ENCODE measurements around the gene AUP1. TPM values are rescaled to one million over a fixed set of nuclear protein-coding genes. Genes with fewer than 3 reads are reported as not detected.
"Not testable (repeated sequence)": the region's sequence is repeated elsewhere in the genome, so short reads cannot be mapped to it uniquely, and the experiment has no call there.

The AUP1 gene
- total RNA-seq, 1 experiment from 2014 or later = 151 TPM

GRCh38 chr2:74566076-74566753, 36.7 kb upstream of the AUP1 start:
- no peak overlapping the region for H3K4me3 ChIP-seq
- H3K27ac ChIP-seq = peak overlapping the region; percentile 66; the same call in 1 of the 2 replicates
- H3K4me1 ChIP-seq (replicated peaks) = peaks cover 22% of the 10 kb centered on the region
- no peak for DNase-seq (ENCODE audit: low read depth in 1 of 2, low spot score in 2 of 2)
- no peaks in the 10 kb centered on the region for H3K36me3 ChIP-seq
- H3K27me3 ChIP-seq (replicated peaks) = no peaks in the 10 kb centered on the region
- no peaks in the 10 kb centered on the region for H3K9me3 ChIP-seq (replicated peaks)

- Histone ChIP-seq H3K36me3 (no peaks in the 10 kb centered on the region), H3K4me3 (no peak overlapping the region), H3K27me3 (replicated peaks) (no peaks in the 10 kb centered on the region), H3K4me1 (replicated peaks) (peaks cover 27% of the 10 kb centered on the region), H3K27ac (no peak overlapping the region), H3K9me3 (replicated peaks) (no peaks in the 10 kb centered on the region)
- DNase-seq (ENCODE audit: low read depth in 1 of 2, low spot score in 2 of 2) = no peak
Observed at GRCh38 chr2:74564222-74564621, 34.7 kb upstream of the AUP1 start.

DNA sequence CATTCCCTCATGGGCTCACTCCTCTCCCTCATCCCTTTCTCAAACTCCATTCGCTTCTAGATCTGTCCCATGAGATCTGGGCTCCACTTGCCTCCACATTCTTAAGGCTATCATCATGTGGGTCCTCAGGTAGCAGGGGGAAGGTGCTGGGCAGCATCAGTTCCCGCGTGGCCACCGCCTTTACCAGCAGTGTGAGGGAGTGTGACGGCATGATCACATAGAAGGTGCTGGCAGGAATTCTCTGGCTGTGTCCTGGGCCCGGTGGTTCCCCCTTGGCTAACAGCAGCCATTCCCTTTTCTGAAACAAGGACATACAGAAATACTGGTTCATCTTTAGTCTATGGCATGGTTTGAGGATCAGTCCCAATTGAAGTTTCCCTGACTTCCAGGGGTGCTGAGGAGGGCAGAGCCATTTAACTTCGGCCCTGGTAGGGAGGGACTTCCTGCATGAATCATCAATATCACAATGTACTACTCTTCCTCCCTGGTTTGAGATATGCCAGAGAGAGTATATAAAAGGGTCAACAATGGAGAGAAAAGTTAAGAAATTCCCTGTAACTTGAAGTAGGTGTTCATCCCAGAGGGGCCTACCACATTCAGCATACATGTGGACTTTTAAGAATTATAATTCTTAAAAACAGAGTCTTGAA, 32.7 kb upstream of the AUP1 start:
- no peak overlapping the region for H3K4me3 ChIP-seq
- DNase-seq (ENCODE audit: low read depth in 1 of 2, low spot score in 2 of 2) = no peak
- no peak overlapping the region for H3K27ac ChIP-seq
- no peaks in the 10 kb centered on the region for H3K9me3 ChIP-seq (replicated peaks)
- H3K36me3 ChIP-seq = no peaks in the 10 kb centered on the region
- no peaks in the 10 kb centered on the region for H3K27me3 ChIP-seq (replicated peaks)
- peaks cover 13% of the 10 kb centered on the region for H3K4me1 ChIP-seq (replicated peaks)

DNA sequence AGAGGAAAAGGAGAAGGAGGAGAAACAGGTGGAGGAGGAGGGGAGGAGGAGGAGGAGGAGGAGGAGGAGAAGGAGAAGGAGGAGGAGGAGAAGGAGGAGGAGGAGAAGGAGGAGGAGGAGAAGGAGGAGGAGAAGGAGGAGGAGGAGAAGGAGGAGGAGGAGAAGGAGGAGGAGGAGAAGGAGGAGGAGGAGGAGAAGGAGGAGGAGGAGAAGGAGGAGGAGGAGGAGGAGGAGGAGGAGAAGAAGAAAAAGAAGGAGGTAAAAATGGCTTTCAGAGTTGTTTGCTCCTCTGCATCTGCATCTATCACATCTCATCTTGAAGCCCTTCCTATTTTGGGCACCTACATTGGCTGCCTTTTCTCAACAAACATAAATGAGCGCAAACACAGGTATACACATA, 31.5 kb upstream of the AUP1 start:
- not testable (repeated sequence) for H3K27me3 ChIP-seq (replicated peaks); H3K4me1 ChIP-seq (replicated peaks); H3K9me3 ChIP-seq (replicated peaks); H3K27ac ChIP-seq; H3K4me3 ChIP-seq; H3K36me3 ChIP-seq; DNase-seq (ENCODE audit: low read depth in 1 of 2, low spot score in 2 of 2)

- peaks cover 10% of the 10 kb centered on the region for H3K4me1 ChIP-seq (replicated peaks)
- H3K4me3 ChIP-seq = no peak overlapping the region
- no peak overlapping the region for H3K27ac ChIP-seq
- H3K27me3 ChIP-seq (replicated peaks) = no peaks in the 10 kb centered on the region
- peaks cover 13% of the 10 kb centered on the region for H3K36me3 ChIP-seq
- DNase-seq (ENCODE audit: low read depth in 1 of 2, low spot score in 2 of 2) = no peak
- no peaks in the 10 kb centered on the region for H3K9me3 ChIP-seq (replicated peaks)
Observed at GRCh38 chr2:74560591-74560990, 31.1 kb upstream of the AUP1 start.

DNA sequence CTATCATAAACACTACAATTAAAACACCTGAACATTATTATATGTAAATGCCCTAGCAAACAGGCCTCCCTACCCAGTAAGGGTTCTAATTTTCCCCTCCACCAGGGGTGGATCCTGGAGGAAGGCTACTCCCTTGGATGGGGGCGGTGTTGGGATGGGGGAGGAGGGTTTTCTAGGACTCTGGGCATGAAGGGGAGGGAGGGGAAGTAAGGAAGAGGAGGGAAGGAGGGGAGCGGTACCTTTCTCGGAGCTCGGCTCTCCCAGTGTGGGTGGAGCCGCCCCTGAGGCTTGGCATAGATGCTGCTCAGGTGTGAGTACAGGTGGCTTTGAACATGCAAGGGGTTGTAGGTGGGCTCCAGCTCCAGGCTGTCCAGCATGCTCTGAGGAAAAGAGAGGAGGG, 30.4 kb upstream of the AUP1 start:
- Histone ChIP-seq H3K9me3 (replicated peaks) (no peaks in the 10 kb centered on the region), H3K27ac (no peak overlapping the region), H3K4me3 (no peak overlapping the region), H3K27me3 (replicated peaks) (no peaks in the 10 kb centered on the region), H3K4me1 (replicated peaks) (peaks cover 16% of the 10 kb centered on the region), H3K36me3 (peaks cover 13% of the 10 kb centered on the region)
- DNase-seq (ENCODE audit: low read depth in 1 of 2, low spot score in 2 of 2) = no peak

DNA sequence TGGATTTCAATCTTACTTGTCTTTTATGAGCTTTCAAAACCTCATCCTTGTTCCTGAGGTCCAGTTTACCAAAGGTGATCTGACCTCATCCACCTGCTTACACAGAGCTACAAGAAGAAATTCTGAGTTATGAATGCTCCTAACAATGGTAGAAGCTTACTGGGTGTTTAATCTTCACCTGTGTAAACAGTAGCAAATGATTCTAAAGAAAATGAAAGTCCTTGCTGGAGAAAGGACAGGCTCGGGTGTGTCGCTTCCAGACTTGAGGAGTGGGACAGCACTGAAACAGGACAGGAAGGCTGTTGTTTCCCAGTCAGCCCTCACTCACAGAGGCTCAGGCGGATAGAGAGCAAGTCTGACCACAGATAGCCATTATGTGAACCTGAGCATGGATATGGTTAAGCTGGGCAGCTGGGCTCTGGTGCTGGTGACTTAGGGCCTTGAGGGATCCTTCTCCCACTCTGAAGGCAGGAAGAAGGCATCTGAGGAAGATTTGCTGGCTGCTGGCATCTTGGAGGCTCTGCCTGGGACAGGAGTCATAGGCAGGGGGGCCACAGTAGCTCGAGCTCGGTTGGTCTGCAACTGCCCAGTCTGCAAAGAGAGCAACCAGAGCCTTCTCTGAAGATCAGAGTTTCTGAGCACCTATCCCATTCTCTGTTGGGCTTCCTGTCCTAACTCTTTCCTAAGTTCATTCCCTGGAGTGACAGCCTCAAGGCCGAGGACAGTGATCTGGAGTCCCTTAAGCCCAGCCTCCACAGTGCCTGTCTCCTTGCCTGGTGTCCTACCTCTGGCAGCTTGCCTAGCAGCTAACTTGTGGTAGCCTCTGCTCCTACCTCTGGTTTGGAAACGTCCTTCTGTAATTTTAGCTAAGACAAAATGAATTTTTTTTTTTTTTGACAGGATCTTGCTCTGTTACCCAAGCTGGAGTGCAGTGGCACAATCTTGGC, 29.1 kb upstream of the AUP1 start:
- Histone ChIP-seq H3K27ac (no peak overlapping the region), H3K27me3 (replicated peaks) (no peaks in the 10 kb centered on the region), H3K4me3 (no peak overlapping the region), H3K36me3 (peaks cover 13% of the 10 kb centered on the region), H3K9me3 (replicated peaks) (no peaks in the 10 kb centered on the region), H3K4me1 (replicated peaks) (peaks cover 18% of the 10 kb centered on the region)
- no peak for DNase-seq (ENCODE audit: low read depth in 1 of 2, low spot score in 2 of 2)

DNA sequence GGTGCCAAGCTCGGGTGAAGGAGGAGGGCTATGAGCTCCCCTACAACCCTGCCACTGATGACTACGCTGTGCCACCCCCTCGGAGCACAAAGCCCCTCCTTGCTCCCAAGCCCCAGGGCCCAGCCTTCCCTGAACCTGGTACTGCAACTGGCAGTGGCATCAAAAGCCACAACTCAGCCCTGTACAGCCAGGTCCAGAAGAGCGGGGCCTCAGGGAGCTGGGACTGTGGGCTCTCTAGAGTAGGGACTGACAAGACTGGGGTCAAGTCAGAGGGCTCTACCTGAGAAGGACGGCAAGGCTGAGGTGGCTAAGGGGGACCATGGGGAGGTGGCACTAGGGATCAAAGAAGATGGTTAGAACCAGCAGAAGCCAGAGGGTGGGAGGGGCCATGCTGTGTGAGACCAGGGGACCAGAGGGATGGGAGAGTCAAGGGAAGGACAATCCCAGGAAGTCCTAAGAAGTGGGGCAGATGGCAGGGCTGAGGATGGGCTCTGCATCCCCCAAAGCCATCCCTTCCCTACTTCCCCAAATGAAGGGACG, 27.4 kb upstream of the AUP1 start:
- Histone ChIP-seq H3K9me3 (replicated peaks) (no peaks in the 10 kb centered on the region), H3K27me3 (replicated peaks) (no peaks in the 10 kb centered on the region), H3K4me1 (replicated peaks) (peaks cover 25% of the 10 kb centered on the region), H3K4me3 (no peak overlapping the region), H3K27ac (no peak overlapping the region), H3K36me3 (peaks cover 13% of the 10 kb centered on the region)
- DNase-seq (ENCODE audit: low read depth in 1 of 2, low spot score in 2 of 2) = no peak

GRCh38 chr2:74556159-74556558, 26.7 kb upstream of the AUP1 start:
- H3K4me1 ChIP-seq (replicated peaks) = peaks cover 25% of the 10 kb centered on the region
- H3K27me3 ChIP-seq (replicated peaks) = no peaks in the 10 kb centered on the region
- peaks cover 13% of the 10 kb centered on the region for H3K36me3 ChIP-seq
- H3K9me3 ChIP-seq (replicated peaks) = no peaks in the 10 kb centered on the region
- no peak overlapping the region for H3K4me3 ChIP-seq
- no peak overlapping the region for H3K27ac ChIP-seq
- DNase-seq (ENCODE audit: low read depth in 1 of 2, low spot score in 2 of 2) = no peak

DNA sequence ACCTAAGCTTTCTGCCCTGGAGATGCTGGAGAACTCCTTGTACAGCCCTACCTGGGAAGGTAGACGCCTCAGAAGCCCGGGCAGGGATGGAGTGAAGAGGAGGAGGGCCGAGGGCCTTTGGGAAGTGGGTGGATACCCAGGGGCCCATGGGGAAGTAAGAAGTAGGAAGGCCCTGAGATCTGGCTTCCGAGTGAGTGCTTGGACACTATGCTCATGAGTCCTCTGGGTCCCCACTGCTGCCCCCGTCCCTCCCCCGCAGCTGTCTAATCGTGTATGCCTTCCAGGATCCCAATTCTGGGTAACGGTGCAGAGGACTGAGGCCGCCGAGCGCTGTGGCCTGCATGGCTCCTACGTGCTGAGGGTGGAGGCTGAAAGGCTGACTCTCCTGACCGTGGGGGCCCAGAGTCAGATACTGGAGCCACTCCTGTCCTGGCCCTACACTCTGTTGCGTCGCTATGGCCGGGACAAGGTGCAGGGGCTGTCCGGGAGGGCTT, 26.2 kb upstream of the AUP1 start:
- Histone ChIP-seq H3K4me1 (replicated peaks) (peaks cover 24% of the 10 kb centered on the region), H3K36me3 (peaks cover 13% of the 10 kb centered on the region), H3K27ac (no peak overlapping the region), H3K27me3 (replicated peaks) (no peaks in the 10 kb centered on the region), H3K9me3 (replicated peaks) (no peaks in the 10 kb centered on the region), H3K4me3 (peak overlapping the region; percentile 65)
- no peak for DNase-seq (ENCODE audit: low read depth in 1 of 2, low spot score in 2 of 2)

GRCh38 chr2:74554820-74555531, 25.5 kb upstream of the AUP1 start:
- Histone ChIP-seq H3K27ac (peak overlapping the region; percentile 98), H3K27me3 (replicated peaks) (no peaks in the 10 kb centered on the region), H3K9me3 (replicated peaks) (no peaks in the 10 kb centered on the region), H3K4me3 (peak overlapping the region; percentile 65), H3K36me3 (peaks cover 13% of the 10 kb centered on the region), H3K4me1 (replicated peaks) (peaks cover 20% of the 10 kb centered on the region)
- DNase-seq (ENCODE audit: low read depth in 1 of 2, low spot score in 2 of 2) = peak in 1 of 2 experiments; percentile 76

- Histone ChIP-seq H3K4me1 (replicated peaks) (peaks cover 24% of the 10 kb centered on the region), H3K36me3 (peaks cover 21% of the 10 kb centered on the region)
- DNase-seq (ENCODE audit: low read depth in 1 of 2, low spot score in 2 of 2) = peak; percentile 95 to 96
Observed at GRCh38 chr2:74553892-74554819, 24.6 kb upstream of the AUP1 start, which contains the start of the genes DOK1 and LOXL3. TSS of gene DOK1 (plus strand) at chr2:74554720. CDS start at chr2:74554755, 35 bp downstream. TSS of gene LOXL3 (minus strand) at chr2:74553942. CDS start at chr2:74552634, 1,308 bp downstream.

More at GRCh38 chr2:74553892-74554819, 24.6 kb upstream of the AUP1 start, which contains the start of the genes DOK1 and LOXL3:
- Histone ChIP-seq H3K9me3 (replicated peaks) (0 out of 2 replicates have a peak, but pooled peaks cover 5% of the 10 kb centered on the region), H3K4me3 (peak within 1 kb of the TSS; percentile 65), H3K27ac (peak within 1 kb of the TSS; percentile 98), H3K27me3 (replicated peaks) (no peaks in the 10 kb centered on the region)

Measured in SJSA1 (cell line).